IPS-NIHi7 (cell line): ENCODE data around the gene CMSS1.

Source experiments
- DNase-seq: peaks from one replicate; pipeline ENCODE4 v3.0.0; 2012; ENCODE audit warnings: mixed read lengths; ENCODE audit errors: extremely low spot score

CMSS1 gene

GRCh38 chr3:99901200-99901926 lies 83.7 kb downstream of the CMSS1 start:
- DNase-seq: no peak

GRCh38 chr3:99902091-99902490 lies 84.4 kb downstream of the CMSS1 start:
- DNase-seq: no peak

- no peak for DNase-seq
Observed at GRCh38 chr3:99903869-99904268, 86.2 kb downstream of the CMSS1 start.

GRCh38 chr3:99907959-99908544 lies 90.4 kb downstream of the CMSS1 start:
- no peak for DNase-seq

- no peak for DNase-seq
Observed at GRCh38 chr3:99909714-99910495, 92.2 kb downstream of the CMSS1 start.

- no peak for DNase-seq
Observed at GRCh38 chr3:99910752-99911290, 93.2 kb downstream of the CMSS1 start.

GRCh38 chr3:99911433-99911832 lies 93.8 kb downstream of the CMSS1 start:
- no peak for DNase-seq

- DNase-seq: no peak
Observed at GRCh38 chr3:99915906-99916432, 98.3 kb downstream of the CMSS1 start.

- no peak for DNase-seq
Observed at GRCh38 chr3:99918715-99919114, 101.1 kb downstream of the CMSS1 start.

GRCh38 chr3:99919694-99920093 lies 102.0 kb downstream of the CMSS1 start:
- no peak for DNase-seq

GRCh38 chr3:99920481-99921376 lies 103.1 kb downstream of the CMSS1 start:
- peak; percentile 52 for DNase-seq

- DNase-seq: no peak
Observed at GRCh38 chr3:99921377-99921695, 103.7 kb downstream of the CMSS1 start.

GRCh38 chr3:99921986-99922385 lies 104.3 kb downstream of the CMSS1 start:
- no peak for DNase-seq

- no peak for DNase-seq
Observed at GRCh38 chr3:99923873-99924272, 106.2 kb downstream of the CMSS1 start.

- no peak for DNase-seq
Observed at GRCh38 chr3:99925584-99926230, 108.0 kb downstream of the CMSS1 start.

- DNase-seq: no peak
Observed at GRCh38 chr3:99927671-99928457, 110.2 kb downstream of the CMSS1 start.

GRCh38 chr3:99928771-99929744 lies 111.4 kb downstream of the CMSS1 start:
- peak; percentile 41 for DNase-seq

- no peak for DNase-seq
Observed at GRCh38 chr3:99929745-99930139, 112.1 kb downstream of the CMSS1 start.

- no peak for DNase-seq
Observed at GRCh38 chr3:99931059-99931458, 113.4 kb downstream of the CMSS1 start.
